NCI-H1694 treated with DMSO at 0.1 percent for 48 hours (cell line): ENCODE measurements around the gene PTPRR.

ENCODE experiments used
- DNase-seq: peaks from one replicate; lab custom pipeline; 2025; lab: John Stamatoyannopoulos, UW

The PTPRR gene

DNA sequence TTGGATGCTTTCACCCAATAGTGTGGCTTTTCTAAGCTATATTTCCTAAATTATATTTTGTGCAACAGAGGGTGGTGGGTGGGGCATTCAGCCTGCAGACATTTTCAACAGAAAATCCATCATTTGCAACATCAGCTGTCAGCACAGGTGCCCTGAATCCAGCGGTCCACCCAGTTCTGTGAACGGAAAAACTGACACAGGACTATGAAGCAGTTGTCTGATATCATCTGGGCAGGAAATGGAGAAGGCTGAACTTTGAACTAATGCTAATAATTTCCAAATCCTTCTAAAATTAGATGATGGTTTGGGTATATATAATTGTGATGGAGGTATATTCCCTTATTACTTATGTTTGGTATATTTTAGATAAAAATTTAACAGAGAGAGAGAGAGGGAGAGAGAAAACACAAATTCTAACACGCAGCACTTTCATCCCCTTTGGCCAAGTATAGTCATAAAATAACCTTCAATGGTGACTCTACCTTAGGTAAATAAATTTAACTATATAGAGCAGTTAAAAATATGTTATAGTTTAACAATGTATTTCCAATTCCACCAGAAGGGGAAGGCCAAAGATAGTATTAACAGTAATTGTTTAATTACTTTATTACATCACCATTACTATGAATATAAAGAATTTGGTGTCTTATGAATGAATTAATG, 225.0 kb downstream of the PTPRR start:
- no peak for DNase-seq

- no peak for DNase-seq
These were observed 227.8 kb downstream of the PTPRR start for GRCh38 chr12:70692681-70693288.

DNA sequence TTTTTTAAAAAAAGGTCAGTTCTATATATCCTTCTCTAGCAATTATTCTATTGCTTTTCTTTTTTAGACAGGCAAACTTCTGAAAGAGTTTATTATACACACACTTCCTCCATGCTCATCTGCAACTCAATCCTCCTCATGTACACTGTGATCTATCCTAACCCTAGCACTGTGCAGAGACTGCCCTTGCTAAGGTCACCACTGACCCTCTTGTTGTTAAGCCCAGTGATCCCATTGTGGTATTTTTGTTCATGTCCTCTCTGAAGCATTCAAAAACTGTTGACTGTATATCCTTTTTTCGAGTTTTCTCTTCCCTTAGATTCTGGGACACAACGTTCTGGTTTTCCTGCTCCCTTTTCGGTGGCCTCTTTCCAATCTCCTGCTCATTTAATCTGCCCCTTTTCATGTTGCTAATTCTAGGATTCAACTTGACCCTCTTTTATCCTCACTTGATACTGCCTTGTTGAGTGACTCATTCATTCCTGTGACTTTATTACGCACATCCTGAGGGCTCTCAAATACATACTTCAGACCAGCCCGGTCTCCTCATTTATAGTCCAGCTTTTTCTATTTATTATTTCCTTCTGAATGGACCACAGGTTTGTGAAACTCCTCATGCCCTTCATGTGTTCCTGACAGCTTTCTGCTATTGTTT, 229.4 kb downstream of the PTPRR start:
- DNase-seq: no peak

DNA sequence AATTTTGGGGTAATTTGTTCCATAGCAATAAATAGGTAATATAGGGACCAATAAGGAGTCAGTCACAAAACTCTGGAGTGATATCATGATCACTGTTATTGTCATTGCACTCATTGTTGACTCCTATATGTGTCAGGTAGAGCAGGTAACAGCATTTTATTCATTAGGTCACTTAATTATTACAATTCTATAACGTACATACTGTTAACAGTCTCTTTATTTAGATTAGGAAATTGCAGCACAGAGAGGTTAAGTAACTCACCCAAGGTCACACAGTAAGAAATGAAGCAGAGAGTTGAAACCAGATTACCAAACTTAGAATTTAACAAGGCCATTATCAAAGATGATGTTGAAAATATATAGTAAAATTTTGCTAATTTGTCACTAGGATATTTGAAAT, 233.6 kb downstream of the PTPRR start:
- DNase-seq: no peak

GRCh38 chr12:70686299-70686698, 234.2 kb downstream of the PTPRR start:
- DNase-seq: no peak

GRCh38 chr12:70683976-70684375, 236.6 kb downstream of the PTPRR start:
- no peak for DNase-seq

DNA sequence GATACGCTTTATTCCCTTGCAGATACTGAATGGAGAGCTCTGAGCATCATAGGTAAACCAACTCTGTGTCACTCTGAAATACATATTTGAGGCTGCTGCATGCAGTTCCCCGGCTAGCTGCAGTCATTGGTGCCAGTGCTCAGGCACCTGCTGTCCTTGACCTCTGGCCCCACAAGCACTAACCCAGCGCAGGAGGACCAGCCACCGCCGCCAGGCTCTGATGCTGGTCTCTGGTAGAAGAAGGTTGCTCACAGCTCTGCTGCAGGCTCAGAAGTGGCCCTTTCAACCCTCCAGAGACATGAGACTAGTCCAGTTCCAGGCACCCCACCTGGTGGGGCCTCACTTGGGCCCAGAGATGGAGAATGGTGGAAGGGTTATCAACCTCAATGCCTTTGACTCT, 248.8 kb downstream of the PTPRR start:
- DNase-seq: no peak

DNA sequence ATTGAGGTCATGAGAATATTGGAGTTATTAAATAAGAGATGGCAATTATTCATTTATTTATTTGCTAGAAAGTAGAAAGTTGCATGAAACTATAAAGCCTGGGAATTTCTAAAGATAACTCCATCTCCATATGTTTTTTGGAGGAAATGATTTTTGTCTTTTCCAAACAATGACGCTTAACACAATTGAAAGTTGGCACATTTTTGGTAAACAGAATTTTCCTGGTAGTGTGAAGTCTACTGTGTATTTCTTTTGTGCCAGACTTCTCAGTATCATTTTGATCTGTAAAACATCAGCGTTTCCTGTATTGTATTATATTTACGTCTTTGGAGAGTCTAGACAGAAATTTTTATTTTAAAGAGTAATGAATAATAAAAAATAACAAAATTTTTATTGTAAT, 249.6 kb downstream of the PTPRR start:
- DNase-seq: no peak

GRCh38 chr12:70667253-70667652, 253.3 kb downstream of the PTPRR start:
- no peak for DNase-seq

DNA sequence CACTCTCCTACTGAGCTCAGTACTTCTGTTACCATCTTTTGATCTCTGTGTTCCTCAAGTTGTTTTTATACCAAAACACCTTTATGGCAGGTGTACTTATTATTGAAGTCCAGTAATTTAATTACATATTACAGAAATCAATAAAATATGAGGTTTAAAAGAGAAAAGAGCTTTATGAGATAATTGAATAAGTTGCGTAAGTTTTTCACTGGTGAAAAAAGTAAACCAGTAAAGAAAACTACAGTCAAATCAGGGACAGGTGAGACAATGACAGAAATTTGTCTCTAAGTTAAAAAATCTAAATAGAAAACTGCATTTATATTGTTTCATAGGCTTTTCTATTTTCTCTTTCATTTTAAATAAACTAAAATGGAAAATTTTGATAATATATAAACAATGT, 254.2 kb downstream of the PTPRR start:
- no peak for DNase-seq

DNA sequence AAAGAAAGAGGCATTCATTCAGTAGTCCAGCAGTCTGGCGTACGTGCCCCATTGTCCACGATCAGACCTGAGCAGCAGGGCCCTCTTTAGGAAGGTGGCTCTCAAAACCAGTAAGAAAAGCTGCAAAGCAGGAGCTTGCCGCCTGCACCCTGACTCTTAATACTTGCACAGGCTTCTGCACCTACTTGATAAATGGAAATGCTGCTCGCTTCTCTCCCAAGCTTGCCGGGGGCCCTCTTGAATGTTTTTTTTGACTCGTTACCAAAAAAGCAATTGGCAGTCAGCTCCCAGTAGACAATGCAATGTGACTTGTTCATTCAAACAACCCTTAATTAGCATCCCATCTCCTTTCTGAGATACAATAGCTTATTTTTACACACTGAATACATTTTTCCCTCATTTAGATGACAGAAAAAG, 256.1 kb downstream of the PTPRR start:
- no peak for DNase-seq

DNA sequence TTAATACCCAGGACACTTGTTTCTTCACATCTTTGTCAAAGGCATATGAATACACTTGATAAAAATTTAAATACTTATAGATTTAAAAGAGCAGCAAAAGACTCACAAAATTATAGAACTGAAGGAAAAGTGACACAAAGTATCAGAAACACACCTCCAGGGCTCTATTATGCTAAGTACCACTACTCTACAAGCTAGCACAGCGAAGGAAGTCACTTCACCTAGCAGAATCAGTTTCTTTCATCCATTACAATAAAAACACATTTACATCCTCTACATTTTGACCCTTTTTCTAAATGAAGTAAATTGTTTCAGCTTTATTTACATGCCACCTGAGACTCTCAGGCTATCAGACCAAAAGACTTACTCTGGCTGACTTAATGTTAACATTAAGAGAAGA, 256.7 kb downstream of the PTPRR start:
- DNase-seq: no peak

- DNase-seq: no peak
These were observed 258.9 kb downstream of the PTPRR start for GRCh38 chr12:70661466-70662161.

DNA sequence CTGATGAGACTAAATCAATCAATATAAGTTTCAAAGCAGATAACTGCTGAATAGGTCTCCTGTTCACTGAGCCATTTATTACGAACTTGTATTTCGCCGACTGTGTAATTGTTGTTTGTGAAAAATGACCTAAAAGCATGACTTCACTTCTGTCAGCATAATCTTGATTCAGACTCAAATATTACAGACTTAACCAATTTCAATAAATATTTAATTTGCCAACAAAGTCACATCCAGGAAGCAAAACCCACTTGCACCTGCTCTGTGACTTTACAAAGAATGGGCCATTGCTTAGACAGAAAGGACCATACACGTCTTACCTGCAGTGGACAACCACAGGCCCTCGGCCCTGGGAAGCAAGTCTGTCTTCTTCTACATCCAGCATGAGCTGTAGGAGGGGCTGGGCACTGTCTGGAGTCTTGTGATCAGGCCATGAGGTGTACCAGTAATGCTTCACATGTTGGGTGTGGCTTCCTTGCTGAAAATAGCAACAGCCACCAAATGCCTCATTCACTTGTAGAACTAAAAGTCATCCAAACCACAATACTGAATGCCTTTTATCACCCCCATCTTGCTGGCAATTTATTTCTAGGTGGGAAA, 259.8 kb downstream of the PTPRR start:
- no peak for DNase-seq

GRCh38 chr12:70660002-70660604, 260.4 kb downstream of the PTPRR start:
- no peak for DNase-seq

- no peak for DNase-seq
These were observed 261.4 kb downstream of the PTPRR start for GRCh38 chr12:70659077-70659606.

- DNase-seq: no peak
These were observed 262.8 kb downstream of the PTPRR start for GRCh38 chr12:70657616-70658286.

- DNase-seq: no peak
These were observed 268.1 kb downstream of the PTPRR start for GRCh38 chr12:70652451-70652850.

GRCh38 chr12:70648831-70649230, 271.7 kb downstream of the PTPRR start:
- no peak for DNase-seq

DNA sequence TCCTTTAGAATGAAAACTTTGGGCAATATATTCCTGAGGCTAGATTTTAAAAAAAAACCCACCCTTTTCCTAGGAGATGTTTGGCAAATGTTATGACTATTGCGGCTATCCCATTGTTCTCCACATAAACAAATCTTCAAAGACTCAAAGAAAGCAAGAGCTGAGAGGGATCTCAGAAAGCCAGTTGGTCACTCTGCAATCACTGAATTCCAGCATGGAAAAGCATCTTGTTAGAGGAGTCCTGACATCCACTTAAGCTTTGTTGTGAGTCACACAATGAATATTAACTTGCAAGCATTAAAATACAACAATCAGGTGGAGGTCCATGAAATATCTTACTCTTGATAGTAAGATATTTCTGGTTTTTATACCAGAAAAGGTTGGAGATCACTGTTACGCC, 272.3 kb downstream of the PTPRR start:
- no peak for DNase-seq

GRCh38 chr12:70646850-70647249, 273.7 kb downstream of the PTPRR start:
- no peak for DNase-seq
